Subcutaneous abdominal adipose tissue (tissue), 5 donors: Measurements from ENCODE around the gene C4orf54.

Experiments used
- H3K27ac ChIP-seq: one replicate; pipeline ENCODE4 v1.7.0; 2013; ENCODE audit warnings: low read depth, mild to moderate bottlenecking, inconsistent platforms, low read length, moderate library complexity
- H3K27me3 ChIP-seq, 5 donors: one replicate each; pipeline ENCODE4 v1.7.0; 2013; ENCODE audit warnings: low read length in 5 of 5, inconsistent platforms in 1 of 5; ENCODE audit not compliant: control insufficient read depth in 5 of 5, insufficient read depth in 4 of 5
- H3K36me3 ChIP-seq, 5 donors: one replicate each; pipeline ENCODE4 v1.7.0; 2013; ENCODE audit warnings: low read length in 5 of 5; ENCODE audit not compliant: control insufficient read depth in 5 of 5, insufficient read depth in 5 of 5
- H3K4me1 ChIP-seq, 5 donors: one replicate each; pipeline ENCODE4 v1.7.0; 2013; ENCODE audit warnings: low read length in 5 of 5, mild to moderate bottlenecking in 3 of 5, moderate library complexity in 1 of 5; ENCODE audit not compliant: control insufficient read depth in 5 of 5, insufficient read depth in 5 of 5
- H3K4me3 ChIP-seq, 5 donors: one replicate each; pipeline ENCODE4 v1.7.0; 2013; ENCODE audit warnings: low read length in 5 of 5, low read depth in 1 of 5
- H3K9ac ChIP-seq, 5 donors: one replicate each; pipeline ENCODE4 v1.7.0; 2013; ENCODE audit warnings: low read length in 5 of 5, mild to moderate bottlenecking in 4 of 5, moderate library complexity in 3 of 5
- H3K9me3 ChIP-seq, 5 donors: one replicate each; pipeline ENCODE4 v1.7.0; 2013; ENCODE audit warnings: low read length in 5 of 5; ENCODE audit not compliant: control insufficient read depth in 5 of 5
- donor health status: healthy.
- donor health status: healthy.
- donor health status: healthy.
- donor health status: healthy.
- donor health status: healthy.

C4orf54 gene

GRCh38 chr4:99612281-99612680 lies 45.3 kb downstream of the C4orf54 start:
- Histone ChIP-seq H3K36me3 (no peaks in the 10 kb centered on the region), H3K4me3 (no peak overlapping the region), H3K27me3 (no peaks in the 10 kb centered on the region), H3K27ac (no peak overlapping the region), H3K9ac (no peak overlapping the region), H3K9me3 (no peaks in the 10 kb centered on the region), H3K4me1 (peaks cover 0 to 11% (median 5%) of the 10 kb centered on the region in 5 donors)

DNA sequence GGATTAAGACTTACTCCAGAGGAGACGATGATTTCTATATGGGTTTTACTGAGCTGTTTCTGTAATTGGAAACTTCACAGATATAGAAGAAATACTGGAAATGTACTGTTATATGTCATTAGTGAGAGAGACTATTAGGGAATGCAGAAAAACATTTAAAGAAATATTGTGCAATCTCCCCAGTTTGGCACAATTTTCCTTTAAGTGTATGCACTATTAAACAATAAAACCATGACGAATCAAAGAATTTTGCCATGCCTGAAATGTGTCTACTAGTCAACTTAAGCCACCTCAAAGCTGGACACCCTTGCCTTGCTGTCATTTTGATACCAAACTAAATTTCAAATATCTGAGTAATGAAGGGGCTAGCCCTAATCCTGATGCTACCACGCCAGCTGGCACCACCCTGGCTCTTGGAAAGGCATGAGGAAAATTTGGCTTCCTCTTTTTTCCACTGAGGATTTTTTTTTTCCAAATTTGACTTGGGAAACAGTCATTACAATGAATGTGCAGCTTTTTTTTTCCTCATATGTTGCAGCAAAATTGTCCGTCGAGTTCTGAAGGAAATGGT lies 46.9 kb downstream of the C4orf54 start:
- peak overlapping the region in 4 of 5 donors; percentile 6 to 34 (median 20) for H3K4me3 ChIP-seq
- no peak overlapping the region for H3K27ac ChIP-seq
- H3K4me1 ChIP-seq: peaks cover 0 to 11% (median 5%) of the 10 kb centered on the region in 5 donors
- no peaks in the 10 kb centered on the region for H3K27me3 ChIP-seq
- H3K9me3 ChIP-seq: no peaks in the 10 kb centered on the region
- peak overlapping the region in 2 of 5 donors; percentile 17 to 22 for H3K9ac ChIP-seq
- H3K36me3 ChIP-seq: no peaks in the 10 kb centered on the region

GRCh38 chr4:99608417-99608816 lies 49.2 kb downstream of the C4orf54 start:
- H3K27ac ChIP-seq: no peak overlapping the region
- H3K27me3 ChIP-seq: no peaks in the 10 kb centered on the region
- no peak overlapping the region for H3K4me3 ChIP-seq
- H3K9me3 ChIP-seq: no peaks in the 10 kb centered on the region
- H3K4me1 ChIP-seq: peaks cover 0 to 11% (median 5%) of the 10 kb centered on the region in 5 donors
- no peak overlapping the region for H3K9ac ChIP-seq
- no peaks in the 10 kb centered on the region for H3K36me3 ChIP-seq
